AG04449 (cell line): ENCODE measurements around the gene CEND1.

Experiments used
- CTCF ChIA-PET: fragments of 350-600 bp; formaldehyde crosslinking; extraction: SDS; loops from one replicate; lab custom pipeline; 2021; ENCODE audit warnings: antibody characterized with exemption; lab: Yijun Ruan, JAX
- POLR2A ChIA-PET: fragments of 400-600, 350-600 bp; formaldehyde crosslinking; extraction: SDS; loops from one replicate; lab custom pipeline; 2020; ENCODE audit warnings: antibody characterized with exemption, inconsistent platforms; lab: Yijun Ruan, JAX
- DNase-seq: peaks from one replicate; pipeline ENCODE4 v3.0.0-alpha.2; 2010; ENCODE audit warnings: low read depth, low spot score
- H3K4me3 ChIP-seq: 2 replicates; pipeline ENCODE4 v1.5.1; 2011; ENCODE audit warnings: low read depth, mild to moderate bottlenecking, control low read depth, low read length
- CTCF ChIP-seq: IDR thresholded peaks from one replicate; pipeline ENCODE4 v1.5.1; 2011; ENCODE audit warnings: mild to moderate bottlenecking, moderate library complexity, low read length, control low read depth, inconsistent platforms; ENCODE audit not compliant: insufficient read depth; ENCODE audit errors: missing control alignments

Gene CEND1

GRCh38 chr11:829176-829846 lies 39.4 kb upstream of the CEND1 start:
- CTCF ChIA-PET = interaction anchor here (1.0 to 1.3 kb wide), 2 partner anchors 18 to 69 kb away, joined by 3 to 4 read pairs; no protein-coding TSS in a partner anchor
- no peak for TF ChIP-seq CTCF
- POLR2A ChIA-PET = interaction anchor here (1.0 to 8.7 kb wide), 4 partner anchors 10 to 20 kb away, joined by 3 to 109 read pairs (median 50); partner anchors contain the start of genes PNPLA2, POLR2L, RPLP2 and TSPAN4
- peak overlapping the region; percentile 33 for H3K4me3 ChIP-seq
- DNase-seq = no peak

GRCh38 chr11:828506-829175 lies 38.8 kb upstream of the CEND1 start:
- CTCF ChIA-PET = interaction anchor here (1.0 to 1.4 kb wide), 3 partner anchors 12 to 70 kb away, joined by 3 to 4 read pairs (median 4); no protein-coding TSS in a partner anchor
- DNase-seq = no peak
- POLR2A ChIA-PET = interaction anchor here (1.0 to 8.7 kb wide), 3 partner anchors 9 to 19 kb away, joined by 4 to 109 read pairs (median 96); partner anchors contain the start of genes PNPLA2, POLR2L, RPLP2 and TSPAN4
- H3K4me3 ChIP-seq = no peak overlapping the region
- TF ChIP-seq CTCF = no peak

DNA sequence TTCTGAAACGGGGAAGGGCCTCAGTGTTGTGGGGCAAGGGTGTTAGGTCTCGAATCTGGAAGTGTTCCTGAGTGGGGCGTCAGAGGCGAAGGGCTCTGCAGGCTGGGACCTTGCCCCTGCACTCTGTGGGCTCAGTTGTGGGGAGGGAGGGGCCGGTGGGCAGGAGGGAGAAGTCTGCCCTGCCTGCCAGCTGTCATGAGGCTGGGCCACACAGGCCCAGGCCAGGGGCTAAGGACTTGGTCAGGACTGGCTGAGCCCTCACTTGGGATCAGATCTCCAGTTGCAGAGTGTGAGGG lies 38.0 kb upstream of the CEND1 start, which contains the start of gene CRACR2B:
Gene CRACR2B, plus strand, starts transcription at position 23 of the 296 bp plus-strand sequence. CDS start 689 bp downstream, outside the sequence.
- ChIA-PET CTCF (interaction anchor here (1.4 kb wide), 1 partner anchor 12 kb away, joined by 4 read pairs; no protein-coding TSS in a partner anchor), POLR2A (interaction anchor here (8.7 kb wide), 1 partner anchor 17 kb away, joined by 109 read pairs; the partner anchor contains the start of genes POLR2L and TSPAN4)
- DNase-seq = no peak
- no peak within 1 kb of the TSS for H3K4me3 ChIP-seq
- TF ChIP-seq CTCF = no peak

DNA sequence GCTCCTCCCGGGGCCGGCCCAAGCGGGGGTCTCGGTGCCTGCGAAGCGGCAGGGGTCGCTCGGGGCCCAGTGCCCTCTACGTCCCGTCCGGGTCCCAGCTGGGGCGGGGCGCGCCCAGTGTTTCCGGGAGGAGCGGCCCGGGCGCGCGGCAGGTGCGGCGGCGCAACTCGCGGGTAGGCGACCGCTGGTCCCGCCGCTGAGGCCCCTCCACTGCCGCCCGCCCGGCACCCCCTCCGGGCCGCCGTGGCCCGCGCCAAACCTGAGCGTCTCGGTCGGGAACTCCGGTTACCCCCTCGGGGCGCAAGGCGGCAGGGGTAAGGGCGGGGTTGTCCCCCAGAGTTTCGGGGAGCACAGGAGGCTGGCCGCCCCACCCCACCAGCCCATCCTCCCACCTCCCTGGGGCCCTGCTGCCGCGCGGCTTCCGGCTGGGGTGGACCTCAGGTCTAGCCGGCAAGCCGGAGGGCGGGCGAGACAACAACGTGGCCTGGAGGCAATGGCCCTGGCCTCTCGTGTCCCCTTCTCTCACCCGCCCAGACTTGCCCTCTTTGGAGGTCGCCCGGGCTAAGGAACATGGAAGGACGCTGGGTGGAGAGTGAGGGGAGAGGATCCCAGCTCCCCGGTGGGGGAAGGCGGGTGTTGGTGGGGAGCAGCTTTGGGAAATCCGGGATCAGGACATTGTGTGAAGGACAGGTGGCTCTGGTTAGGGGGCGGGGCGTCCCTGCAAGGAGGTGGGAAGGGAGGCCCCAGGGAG lies 37.4 kb upstream of the CEND1 start:
- CTCF ChIA-PET = interaction anchor here (1.4 kb wide), 1 partner anchor 11 kb away, joined by 4 read pairs; no protein-coding TSS in a partner anchor
- no peak for DNase-seq

GRCh38 chr11:826836-827145 lies 36.9 kb upstream of the CEND1 start:
- H3K4me3 ChIP-seq = no peak overlapping the region
- ChIA-PET CTCF (no interaction called here), POLR2A (interaction anchor here (1.0 kb wide), 1 partner anchor 8 kb away, joined by 3 read pairs; the partner anchor contains the start of gene PNPLA2)
- TF ChIP-seq CTCF = no peak
- no peak for DNase-seq

More for the DNA sequence above, 37.4 kb upstream of the CEND1 start:
- no peak for TF ChIP-seq CTCF
- no peak overlapping the region for H3K4me3 ChIP-seq
- POLR2A ChIA-PET = interaction anchor here (1.0 to 8.7 kb wide), 2 partner anchors 8 to 18 kb away, joined by 3 to 109 read pairs; partner anchors contain the start of genes PNPLA2, POLR2L and TSPAN4

DNA sequence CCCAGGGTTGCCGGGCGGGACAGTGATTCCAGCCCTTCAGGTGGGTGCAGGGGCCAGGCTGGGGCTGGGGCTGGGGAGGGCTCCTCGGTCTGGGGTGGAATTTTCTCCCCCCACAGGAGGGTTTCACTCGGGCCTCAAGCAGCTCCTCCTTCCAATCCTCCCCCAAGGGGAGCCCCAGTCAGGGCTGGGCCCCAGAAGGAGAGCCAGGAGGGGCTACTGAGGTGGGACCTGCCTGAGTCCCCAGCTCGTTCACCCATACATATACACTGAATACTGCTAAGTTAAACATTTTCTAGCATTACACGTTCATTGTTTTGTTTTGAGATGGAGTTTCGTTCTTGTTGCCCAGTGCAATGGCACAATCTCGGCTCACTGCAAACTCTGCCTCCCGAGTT lies 36.3 kb upstream of the CEND1 start:
- CTCF ChIA-PET = no interaction called here
- POLR2A ChIA-PET = no interaction called here
- TF ChIP-seq CTCF = no peak
- DNase-seq = no peak
- no peak overlapping the region for H3K4me3 ChIP-seq
